Stimulated activated naive CD4-positive, alpha-beta T cell treated with Interleukin-2 at 50 U/mL for 16 hours (primary cell): Measurements from ENCODE around the gene TMEM17.
"Not testable (repeated sequence)": the region's sequence is repeated elsewhere in the genome, so short reads cannot be mapped to it uniquely, and the experiment has no call there.

ENCODE experiments used
- DNase-seq: peaks from one replicate; lab custom pipeline; 2025; lab: John Stamatoyannopoulos, UW

The TMEM17 gene, protein sequence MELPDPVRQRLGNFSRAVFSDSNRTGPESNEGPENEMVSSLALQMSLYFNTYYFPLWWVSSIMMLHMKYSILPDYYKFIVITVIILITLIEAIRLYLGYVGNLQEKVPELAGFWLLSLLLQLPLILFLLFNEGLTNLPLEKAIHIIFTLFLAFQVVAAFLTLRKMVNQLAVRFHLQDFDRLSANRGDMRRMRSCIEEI

GRCh38 chr2:62505750-62506420 is at the start of gene TMEM17:
TSS of gene TMEM17 (minus strand) at chr2:62506195. CDS start at chr2:62506129, 66 bp downstream.
- DNase-seq = no peak

GRCh38 chr2:62554440-62554839 is 48.4 kb upstream of the TMEM17 start:
- DNase-seq = no peak

GRCh38 chr2:62550461-62550860 is 44.5 kb upstream of the TMEM17 start:
- no peak for DNase-seq

DNA sequence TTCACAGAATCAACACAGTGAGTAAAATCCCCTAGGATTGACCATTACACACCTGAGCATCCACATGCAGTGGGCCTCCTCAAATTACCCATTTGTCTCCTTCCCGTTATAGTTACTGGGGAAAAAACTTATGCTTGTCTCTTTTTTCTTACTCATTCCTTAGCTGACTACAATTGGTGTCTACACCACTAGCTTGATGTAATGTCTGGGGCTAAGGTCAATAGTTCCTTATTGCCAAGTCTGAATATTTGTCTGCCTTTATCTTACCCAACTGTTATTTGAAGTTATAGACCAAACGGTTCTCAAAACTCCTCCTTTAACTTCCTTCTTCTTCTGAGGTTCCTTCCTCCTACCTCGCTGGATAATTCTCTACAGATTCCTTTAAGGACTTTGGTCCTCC is 41.9 kb upstream of the TMEM17 start:
- no peak for DNase-seq

DNA sequence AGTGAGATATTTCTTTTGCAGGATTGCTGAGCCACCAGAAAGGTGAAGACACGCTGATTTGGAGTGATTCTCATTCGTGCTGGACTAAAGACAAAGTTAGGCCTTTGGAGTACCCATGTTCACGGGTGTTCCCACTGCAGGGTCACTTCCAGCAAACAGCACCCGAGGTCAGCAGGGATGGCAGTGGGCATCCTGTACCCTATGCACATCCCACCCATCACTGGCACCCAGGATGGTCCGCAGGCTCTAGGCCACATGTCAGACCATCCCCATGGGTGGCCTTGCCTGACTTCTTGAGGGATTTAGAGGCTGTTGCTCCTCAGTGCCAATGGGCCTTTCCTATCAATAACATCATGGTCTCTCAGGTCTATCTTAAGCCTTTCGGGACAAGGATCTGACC is 39.3 kb upstream of the TMEM17 start:
- DNase-seq = no peak

DNA sequence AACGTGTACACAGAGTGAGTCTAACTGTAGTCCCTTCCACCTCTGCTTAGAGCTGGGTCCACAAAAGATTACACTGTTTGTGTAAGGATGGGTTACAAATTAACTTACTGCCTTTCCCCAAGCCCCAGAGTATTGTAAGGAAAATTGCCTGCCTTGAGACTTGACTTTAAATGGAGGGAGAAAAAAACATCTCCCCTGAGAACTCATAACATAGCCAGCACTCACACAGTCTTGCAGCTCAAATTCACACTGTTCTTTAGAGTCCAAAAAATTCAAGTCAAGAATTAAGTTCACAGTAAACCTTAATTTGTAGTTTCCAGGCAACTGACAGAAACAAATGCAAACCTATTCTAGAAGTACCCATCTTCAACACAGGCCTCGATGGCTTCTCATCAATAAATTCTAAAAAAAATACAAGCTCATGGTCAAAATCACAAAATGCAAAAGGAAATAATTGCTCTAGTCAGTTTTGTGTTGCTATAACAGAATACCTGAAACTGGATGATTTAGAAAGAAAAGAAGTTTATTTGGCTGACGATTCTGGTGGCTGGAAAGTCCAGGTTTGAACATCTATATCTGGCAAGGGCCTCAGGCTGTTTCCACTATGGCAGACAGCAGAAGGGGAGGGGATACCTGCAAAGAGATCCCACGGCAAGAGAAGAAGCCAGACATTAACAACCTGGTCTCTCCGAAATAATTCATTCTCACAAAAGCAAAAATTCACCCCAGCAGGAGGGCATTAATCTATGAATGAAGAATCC is 34.6 kb upstream of the TMEM17 start:
- no peak for DNase-seq

GRCh38 chr2:62539606-62540407 is 33.8 kb upstream of the TMEM17 start:
- DNase-seq = no peak

GRCh38 chr2:62538756-62539155 is 32.8 kb upstream of the TMEM17 start:
- DNase-seq = no peak

DNA sequence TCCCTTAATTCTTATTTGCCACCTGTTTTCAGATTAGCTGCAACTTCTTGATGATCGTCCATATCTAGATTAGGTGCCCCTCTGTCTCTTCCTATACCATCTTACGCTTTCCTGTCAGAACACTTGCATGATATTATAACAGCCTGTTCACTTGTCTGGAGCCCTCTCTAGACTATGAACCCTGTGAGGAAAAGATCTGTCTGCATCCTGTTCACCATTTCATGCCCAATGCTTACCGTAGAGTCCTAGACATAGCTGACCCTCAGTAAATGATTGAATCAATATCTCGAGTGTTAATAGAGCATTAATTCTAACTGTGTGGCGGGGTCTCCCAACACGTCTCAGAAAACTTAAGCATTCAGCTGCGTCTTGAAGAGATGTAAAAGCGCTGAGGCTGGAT is 31.8 kb upstream of the TMEM17 start:
- DNase-seq = no peak

DNA sequence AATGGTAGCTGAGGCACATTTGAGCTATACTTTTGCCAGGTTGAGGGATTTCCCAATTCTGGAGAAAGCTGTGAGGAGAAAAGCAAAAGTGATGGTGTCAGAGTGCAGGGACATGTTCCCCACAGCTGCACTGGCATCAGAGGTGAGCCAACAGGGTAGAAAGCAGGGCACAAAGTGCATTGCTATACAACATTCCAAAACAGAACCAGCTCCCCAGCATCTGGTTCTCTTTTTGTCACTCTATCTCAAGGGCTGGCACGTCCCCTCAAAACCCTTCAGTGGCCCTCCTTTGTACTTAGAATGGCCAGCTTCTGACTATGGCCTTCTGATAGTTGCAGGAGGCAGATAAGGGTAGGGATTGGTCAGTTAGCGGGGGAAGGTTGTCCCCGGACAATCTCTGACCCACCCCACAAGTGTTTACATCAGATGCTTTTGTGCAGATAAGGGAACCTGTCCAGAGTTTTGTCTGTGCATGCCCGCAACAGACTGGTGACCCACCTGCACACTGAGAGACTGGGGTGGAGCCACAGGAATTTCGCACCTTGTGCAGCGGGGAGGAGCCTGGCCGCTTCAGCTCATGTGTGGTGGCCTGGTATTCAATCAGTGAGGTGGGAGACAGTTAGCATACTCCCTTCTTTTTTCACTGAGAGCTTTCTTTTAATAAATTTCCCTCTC is 31.0 kb upstream of the TMEM17 start:
- no peak for DNase-seq

DNA sequence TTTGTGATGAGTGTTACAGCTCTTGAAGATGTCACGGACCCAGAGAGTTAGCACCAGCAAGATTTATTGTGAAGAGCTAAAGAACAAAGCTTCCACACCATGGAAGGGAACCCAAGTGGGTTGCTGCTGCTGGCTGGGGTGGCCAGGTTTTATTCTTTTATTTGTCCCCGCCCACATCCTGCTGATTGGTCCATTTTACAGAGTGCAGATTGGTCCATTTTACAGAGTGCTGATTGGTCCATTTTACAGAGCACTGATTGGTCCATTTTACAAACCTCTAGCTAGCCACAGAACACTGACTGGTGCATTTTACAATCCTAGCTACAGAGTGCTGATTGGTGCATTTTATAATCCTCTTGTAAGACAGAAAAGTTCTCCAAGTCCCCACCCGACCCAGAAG is 29.5 kb upstream of the TMEM17 start:
- not testable (repeated sequence) for DNase-seq

- no peak for DNase-seq
Measured at GRCh38 chr2:62531594-62531993, 25.6 kb upstream of the TMEM17 start.

DNA sequence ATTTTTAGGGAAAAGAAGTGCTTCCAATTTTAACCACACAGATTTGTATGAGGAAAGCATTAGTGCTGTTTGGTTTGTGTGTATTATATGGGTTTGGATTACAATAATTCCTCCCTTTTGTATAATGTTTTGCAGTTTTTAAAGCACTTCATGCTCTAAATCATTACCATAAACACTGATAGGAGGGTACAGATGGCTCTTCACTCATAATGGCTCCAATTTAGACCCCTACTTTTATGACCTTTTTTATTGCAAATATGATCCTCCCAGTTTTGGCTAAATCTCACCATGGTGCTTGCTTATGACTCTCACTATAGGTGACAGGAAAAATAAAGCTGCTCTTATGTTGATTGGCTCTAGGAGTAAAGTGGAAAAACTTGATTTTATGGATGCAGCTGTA is 23.8 kb upstream of the TMEM17 start:
- DNase-seq = no peak

DNA sequence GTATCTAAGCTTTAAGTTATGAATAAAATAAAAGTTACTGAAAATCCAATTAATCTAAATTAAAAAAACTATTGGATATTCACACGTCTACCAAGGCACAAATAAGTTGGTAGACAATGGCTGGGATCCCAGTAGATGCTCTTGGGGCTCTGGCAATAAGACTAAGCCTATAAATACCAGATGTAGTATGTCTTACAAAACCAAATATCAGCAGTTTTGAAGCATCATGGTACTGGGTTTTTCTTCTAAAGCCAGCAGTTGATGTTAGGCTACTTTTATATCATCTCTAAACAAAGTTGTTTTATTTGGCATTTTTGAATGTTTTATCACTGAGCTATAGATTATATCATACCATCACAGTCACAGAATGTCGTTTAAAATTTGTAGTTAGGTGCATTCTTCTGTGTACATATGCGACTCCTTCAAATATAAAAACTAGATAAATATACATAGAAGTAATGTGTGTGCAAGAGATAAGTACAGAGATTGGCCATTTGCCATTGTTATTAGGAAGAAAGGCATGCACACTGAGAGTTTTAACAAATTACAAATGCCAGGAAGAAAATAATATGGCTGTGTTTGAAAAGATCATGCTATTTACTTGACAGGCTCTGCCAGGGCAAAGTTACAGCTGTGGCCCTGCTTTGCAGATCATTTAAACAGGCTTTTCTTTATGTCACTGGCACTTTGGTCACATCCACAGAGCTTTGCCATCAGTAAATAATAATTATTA is 21.6 kb upstream of the TMEM17 start:
- no peak for DNase-seq

DNA sequence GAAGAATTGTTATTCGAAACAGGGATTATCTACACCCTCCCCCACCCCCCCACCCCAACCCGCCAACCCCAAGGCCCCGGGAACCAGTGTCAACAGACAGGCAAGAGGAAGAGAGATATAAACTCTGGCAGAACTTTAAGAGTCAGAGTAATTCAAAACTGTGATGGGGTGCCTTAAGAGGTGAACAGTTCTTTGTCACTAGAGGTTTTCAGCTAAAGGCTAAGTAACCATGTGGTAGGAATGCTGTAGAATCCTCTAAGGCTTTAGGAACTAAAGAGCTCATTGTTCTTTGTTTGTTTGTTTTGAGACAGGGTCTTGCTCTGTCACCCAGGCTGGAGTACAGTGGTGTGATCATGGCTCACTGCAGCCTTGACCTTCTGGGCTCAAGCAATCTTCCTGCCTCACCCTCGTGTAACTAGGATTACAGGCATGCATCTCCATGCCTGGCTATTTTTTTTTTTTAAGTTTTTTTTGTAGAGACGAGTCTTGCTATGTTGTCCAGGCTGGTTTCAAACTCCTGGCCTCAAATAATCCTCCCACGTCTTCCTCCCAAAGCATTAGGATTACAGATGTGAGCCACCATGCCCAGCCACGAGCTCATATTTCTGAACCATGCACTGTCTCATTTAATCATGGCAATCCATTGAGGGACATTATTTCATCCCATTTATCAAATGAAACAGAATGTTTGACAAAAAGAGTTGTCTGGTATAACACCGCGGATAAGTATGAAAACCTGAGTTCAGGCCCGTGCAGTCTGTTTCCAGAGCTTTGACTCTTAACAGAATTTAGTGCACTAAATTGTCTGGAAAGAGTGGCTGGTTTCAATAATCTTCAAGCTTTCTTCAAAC is 20.8 kb upstream of the TMEM17 start:
- DNase-seq = no peak

DNA sequence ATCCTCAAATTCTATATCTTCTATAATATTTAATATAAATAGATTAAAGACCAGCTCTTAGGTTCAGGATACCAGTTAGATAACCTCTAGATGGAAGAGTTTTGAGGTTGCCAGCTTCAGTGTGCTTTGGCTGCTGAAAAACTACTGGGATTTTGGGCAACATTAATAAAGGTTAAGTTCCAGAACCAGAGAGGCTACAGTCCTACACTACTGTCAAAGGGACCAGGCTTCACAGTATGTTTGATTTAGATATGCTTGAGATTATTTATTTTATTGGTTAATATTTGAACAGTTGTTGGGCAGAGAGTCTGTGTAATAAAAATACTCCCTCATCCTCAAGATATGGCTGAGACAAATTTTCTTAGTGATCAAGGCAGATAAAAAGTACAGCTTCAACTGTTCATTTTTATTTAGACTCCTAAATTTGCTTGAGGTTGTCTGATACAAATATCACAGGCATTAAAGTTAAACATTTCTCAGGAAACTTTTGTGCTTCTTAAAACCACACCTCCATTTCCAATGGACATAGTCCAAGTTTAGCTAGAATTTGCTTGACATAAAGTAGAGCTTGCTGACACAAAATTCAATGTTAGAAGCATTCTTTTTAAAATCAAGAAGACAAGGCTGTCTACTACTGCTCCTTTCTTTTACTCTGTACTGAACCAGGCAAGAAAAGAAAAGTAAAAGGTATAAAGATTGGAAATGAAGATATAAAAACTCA is 19.7 kb upstream of the TMEM17 start:
- DNase-seq = no peak

DNA sequence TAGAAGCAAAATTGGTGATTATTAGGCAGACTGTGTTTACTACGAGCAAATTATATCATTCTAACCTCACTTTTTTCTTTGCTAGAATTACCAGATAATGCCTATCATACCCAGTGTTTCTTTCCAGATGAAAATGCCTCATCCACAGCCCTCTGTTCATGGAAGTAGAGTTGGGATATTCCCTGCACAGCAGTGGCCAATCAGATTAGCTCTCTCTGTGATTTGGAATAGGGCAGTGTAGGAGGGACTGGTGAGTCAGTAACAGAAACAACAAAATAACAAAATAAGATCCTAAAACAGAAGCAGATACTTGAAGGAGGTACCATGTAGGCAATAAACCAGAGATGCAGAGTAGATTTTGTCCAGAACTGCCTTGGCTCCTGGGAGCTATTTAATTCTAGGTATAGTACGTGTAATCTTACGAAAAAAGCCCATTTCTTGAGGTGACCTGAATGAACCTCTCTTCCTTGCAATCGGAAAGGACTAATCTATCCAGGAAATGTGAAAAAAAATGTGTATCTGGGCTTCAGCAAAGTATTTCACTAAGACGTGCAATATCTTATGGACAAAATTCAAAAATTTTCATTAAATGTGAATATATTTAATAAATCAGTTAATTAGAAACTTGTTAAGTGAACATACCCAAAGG is 18.4 kb upstream of the TMEM17 start:
- no peak for DNase-seq

GRCh38 chr2:62521061-62521460 is 15.1 kb upstream of the TMEM17 start:
- not testable (repeated sequence) for DNase-seq

GRCh38 chr2:62512384-62512783 is 6.4 kb upstream of the TMEM17 start:
- DNase-seq = no peak
